NCI-H1436 treated with DMSO at 0.1 percent for 48 hours (cell line): ENCODE measurements around the gene DEPP1.
A peak's percentile ranks its signal among the peaks of the same experiment; 100 is the strongest.

Experiments
- DNase-seq: peaks from one replicate; lab custom pipeline; 2025; lab: John Stamatoyannopoulos, UW

DEPP1 gene

DNA sequence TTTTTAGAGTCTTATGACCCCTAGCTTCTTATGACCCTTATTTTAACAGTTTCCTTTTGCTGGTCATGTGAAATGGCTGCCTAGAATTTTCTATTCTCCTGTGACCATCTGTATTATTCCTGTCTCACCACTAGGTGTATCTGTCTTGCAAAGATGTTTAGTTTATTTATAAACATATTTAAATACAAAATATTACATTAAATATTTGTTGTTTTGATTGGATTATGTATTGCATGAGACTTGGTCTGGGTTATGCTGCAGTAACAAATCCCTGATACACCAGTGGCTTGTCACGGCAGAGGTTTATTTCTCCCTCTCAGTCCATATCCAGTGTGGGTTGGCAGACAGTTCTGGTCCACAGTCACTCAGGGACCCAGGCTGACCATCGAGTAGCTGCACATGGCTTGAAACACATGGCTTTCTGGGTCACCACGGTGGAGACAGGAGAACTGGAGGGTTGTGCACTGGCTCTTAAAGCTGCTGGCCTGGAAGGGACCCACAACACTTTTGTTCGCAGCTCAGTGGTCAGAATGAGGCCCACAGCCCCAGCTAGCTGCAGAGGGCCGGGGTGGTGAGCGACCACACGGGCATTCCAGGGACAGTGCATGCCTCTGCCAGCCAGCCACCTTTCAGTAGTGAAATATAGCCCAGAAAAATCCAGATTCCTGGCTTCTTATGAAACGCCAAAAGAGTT lies 11.6 kb downstream of the DEPP1 start:
- no peak for DNase-seq

DNA sequence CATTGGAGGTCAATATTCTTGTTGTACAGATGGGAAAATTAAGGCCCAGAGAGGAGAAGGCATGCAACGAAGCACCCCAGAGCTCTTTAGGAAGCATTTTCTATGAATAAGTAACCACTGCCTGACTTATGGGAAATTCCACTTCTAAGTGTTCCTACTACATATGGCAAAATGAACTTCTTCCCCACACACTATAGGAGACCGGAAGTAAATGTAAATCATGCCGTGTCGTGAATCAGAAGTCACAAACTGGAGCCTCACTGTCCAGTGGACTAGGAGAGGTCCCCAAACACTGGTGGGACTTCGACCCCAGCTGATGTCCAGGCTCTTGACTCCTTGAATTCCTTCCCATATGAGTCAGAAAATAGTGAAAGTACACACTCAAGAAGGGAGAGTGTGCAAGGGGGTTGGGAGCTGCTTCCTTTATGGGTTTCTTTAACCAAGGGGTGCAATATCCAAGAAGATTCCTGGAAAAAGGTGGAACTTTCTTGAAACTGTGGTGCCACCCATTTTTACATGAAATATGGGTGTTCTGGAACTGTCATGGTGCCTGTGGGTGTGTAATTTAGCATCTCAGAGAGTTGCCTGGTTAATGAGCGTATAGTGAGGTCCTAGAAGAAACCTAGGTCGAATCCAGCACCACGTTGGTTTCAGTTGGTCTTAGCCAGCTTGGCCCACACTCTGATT lies 12.3 kb downstream of the DEPP1 start:
- DNase-seq: no peak

DNA sequence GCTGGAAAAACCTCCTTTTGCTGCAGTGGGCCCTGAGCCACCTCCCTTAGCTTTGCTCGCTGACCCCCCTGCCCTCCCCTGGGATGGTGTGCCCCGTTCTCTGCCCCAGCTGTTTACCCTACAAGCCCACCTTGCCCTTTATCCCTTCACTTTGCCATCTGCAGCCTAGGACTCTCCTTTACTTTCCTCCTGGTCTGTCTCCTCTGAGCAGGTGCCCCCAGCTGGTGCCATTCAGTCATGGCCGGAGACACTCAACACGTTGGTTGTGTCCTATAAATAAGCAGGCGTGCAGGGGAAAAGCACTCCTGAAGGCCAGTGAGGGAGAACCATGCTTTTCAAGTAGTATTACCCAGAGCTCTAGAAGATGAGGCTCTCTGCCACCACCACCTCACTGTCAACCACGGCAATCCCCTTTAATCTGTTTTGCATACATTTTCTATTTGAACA lies 12.9 kb downstream of the DEPP1 start:
- DNase-seq: no peak

DNA sequence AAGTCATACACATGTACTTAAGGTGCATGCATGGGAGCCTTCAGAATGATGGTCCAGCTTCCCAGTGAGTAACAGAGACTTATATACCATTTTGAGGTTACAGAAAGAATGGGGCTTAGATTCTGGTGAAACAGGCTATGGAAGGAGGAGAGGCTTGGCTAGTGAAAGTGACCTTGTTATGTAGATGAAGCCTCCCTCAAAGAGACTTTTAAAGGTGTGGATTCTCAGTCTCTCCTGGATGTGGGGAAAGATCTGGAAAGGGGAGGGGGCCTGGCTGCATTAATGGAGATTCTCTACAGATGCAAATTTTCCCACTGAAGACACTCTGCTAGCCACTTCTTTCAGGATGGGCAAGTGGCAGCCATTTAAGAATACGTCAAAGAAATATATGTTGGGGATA lies 13.5 kb downstream of the DEPP1 start:
- no peak for DNase-seq

DNA sequence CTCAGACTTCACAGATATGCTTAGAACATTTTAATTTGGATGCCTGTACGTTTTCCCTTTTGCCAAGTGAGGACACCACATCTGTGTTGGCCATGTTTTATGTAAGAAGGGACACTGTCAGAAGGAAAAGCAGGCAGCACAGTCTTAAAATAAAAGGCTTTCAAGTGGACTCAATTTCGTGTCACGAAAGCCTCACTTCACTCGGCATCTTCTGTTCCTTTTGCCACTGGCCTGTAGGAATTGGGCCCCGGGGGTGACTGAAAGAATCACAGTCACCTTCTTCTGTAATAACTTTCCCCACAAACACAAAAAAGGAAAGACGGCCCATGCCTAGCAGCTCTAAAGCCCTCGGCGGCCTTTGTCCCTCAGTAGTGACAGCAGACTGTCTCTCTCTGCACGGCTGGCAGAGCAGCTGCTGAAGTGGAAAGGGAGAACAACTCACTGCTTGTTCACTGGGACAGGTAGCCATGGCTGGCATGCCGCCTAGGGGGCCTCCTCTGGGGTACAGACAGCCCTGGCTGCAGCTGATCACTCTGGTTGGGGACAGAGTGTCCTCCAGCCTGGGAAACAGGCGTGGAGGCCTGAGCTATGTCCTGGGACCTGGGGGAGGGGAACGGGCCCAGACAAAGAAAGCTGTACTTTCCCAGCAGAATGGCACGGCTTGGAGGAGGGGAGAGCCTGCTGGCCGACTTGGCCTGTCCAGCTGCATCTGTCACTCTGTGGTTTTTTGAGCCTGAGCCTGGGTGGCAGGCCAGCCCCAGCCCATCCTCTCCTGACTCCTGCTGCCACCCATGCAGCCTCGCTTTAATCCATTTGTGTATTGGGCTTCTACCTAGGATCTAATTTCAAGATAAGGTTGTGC lies 14.6 kb downstream of the DEPP1 start:
- no peak for DNase-seq

DNA sequence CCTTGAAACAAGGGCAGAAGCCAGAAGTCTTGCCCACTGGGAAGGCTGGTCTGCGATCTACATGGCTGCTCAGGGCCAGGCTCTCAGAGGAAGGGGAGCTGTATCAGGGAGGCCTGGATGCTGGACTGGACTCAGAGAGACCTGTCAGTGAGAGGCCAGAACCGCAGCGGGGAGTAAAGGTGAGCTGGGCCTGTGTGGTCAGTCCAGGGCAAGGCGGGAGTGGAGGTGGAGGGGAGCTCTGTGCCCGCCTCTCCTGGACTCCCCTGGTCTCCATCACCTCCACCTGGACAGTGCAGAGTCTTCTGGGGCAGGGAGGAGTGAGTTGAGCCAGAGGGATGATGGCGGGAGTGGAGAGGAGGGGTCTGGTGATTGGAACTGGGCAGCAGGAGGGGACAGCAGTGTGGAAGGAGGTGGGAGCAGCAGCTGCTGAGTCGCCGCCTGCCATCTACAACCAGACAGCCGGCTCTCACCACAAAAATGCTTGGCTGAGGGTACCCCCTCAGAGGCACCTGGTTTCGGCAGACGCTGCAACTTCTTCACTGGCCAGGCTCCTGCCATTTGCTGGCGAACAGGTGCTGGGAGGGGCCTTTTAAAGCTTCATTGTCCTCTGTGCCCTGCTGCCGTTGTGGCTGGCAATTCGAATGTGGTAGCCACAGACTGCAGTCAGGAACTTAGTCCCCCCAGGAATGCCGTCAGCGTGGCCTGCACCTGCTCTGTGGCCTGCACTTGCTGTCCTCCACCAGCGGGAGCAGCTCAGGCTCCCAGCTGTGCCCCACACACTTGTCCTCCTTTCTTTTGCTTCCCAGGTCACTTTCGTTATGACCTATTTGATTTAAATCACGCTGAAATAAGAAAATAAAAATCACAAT lies 15.5 kb downstream of the DEPP1 start:
- DNase-seq: no peak

DNA sequence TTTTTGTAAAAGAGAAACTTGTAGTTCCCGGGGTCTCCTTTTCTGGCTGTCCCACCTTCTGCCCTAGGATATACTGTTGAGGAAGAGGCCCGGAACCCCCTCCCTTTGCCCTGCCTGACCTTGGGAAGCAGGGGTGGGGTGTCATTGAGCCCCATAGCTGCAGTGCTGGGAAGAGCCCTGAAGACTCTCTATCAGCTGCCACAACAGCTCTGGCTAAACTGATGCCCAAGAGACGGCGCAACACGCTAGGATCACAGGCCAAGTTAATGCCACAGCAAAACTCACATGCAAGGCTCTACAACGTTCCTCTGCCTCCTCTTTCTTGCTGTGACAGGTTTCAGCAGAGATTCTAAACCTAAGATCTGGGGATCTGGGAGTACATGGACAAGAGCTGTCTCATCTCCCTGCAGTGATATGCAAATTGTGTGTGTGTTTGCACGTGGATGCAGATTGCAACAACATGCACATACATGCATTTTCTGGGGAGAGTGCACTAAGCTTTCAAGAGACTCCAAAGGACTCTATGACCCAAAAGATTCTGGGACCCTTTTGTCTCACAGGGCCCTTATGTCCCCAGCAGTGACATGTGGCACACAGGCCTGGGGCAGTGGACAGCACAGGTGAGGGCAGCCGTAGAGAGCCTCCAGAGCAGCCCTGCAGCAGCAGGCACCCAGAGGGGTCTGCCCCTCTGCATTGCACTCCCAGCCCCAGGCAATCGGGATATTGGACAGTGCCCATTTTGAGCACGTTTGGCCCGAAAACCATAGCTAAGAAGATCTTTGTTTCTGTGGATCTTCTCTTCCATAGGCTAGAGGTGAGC lies 16.5 kb downstream of the DEPP1 start:
- DNase-seq: no peak

DNA sequence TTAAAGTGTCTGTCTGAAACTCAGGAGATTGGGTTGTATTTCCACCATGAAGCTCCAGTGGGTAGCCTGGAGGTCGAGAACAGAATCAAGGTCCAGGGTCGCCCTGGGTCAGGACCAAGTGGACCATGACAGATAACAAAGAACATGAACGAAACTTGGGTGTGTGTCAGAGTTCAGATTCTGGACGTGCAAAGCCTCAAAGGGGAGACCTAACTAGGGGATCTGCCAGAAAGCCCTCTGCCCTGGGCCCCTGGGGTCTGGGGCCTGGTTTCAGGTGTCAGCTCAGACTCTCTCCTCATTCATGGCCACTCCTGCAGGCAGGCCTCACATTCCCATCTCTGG lies 17.4 kb downstream of the DEPP1 start:
- DNase-seq: no peak

DNA sequence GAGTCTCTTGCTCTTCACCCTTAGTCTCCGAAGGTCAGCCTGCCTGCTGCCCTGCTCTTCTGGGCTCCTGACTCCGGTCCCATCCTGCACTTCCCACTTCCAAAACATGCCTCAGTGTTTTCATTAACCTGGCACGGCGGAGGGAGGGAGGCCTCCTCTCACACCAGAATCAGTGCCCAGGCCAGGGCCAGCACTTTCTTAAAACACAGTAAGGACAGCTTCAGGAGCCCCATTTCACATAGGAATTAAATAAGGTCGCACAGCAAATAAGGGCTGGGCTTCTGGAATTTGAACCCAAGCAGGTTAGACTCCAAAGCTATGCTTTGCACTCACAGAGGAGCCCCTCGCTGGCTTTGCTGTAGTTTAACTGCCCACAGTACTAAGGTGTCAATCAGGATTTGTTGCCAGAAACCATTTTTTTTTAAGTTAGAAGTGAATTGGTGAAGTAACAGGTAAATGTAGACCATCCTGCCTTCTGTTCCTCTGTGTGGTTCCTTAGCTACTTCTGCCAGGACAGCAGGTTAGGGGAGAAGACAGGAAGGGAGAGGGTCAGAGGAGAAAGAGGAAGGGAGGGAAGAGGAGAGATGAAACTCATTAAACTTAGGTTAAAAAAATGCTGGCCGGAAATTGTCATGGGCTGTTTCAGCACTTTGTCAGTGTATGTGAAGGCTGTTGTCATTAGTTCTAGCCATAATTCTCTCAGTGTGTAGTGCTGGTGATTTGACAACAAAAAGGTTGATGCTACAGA lies 18.0 kb downstream of the DEPP1 start:
- no peak for DNase-seq

DNA sequence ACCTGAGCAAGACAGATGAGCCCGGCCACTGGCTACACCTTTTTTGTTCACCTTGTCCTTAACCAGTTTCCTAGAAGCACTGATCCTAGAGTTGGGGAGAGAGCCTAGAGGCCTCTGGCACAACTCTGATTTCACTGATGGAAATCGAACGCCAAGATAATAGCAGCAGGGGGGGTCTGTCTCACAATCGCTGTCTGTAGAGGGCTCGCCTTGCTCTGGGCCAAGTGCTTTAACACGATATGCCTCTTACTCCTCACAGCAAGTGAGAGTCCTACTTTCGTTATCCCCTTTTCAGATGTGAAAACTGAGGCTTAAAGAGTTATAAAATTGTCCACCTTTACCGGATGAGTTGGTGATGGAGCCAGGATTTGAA lies 18.5 kb downstream of the DEPP1 start:
- no peak for DNase-seq

DNA sequence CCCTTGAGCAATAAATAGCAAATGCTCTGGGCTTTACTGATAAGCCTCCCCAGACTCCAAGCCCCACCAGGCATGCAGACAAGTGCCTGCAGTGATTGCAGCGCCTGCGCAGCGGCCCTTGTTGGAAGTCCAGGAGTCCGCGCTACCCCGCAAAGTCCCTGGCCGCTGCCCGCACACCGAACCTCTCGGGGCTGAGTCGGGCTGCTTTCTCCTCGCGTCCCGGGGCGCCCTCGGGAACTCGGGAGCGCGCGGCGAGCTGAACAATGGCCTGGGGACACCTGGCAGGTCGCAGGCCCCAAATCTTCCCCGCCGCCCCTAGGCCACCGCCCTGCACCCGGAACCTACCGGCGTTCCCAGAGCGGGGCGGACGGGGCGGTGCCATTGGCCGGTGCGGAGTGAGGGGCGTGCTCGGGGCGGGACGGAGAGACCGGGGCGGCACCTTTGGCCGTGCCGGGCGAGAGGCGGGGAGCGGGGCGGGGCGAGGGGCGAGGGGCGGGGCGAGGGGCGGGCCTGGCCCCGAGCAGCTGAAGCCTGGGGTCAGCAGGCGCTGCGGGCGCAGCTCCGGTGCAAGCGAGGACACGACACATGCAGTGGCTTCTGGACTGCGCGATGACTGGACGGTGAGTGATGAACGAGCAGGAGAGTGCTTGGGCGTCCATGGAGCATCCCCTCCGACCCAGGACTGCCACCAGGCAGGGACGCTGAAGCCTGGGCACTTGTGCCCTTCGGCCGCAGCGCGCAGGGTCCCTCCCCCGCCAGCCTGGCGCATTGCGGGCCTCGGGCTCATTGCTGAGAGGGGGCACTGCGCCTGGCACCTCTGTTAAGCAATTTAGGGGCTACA lies 19.1 kb downstream of the DEPP1 start, which contains the start of gene RASSF4:
Gene RASSF4, plus strand, starts transcription at position 556 of the 841 bp plus-strand sequence. CDS start 10,401 bp downstream, outside the sequence.
- peak; percentile 40 for DNase-seq

DNA sequence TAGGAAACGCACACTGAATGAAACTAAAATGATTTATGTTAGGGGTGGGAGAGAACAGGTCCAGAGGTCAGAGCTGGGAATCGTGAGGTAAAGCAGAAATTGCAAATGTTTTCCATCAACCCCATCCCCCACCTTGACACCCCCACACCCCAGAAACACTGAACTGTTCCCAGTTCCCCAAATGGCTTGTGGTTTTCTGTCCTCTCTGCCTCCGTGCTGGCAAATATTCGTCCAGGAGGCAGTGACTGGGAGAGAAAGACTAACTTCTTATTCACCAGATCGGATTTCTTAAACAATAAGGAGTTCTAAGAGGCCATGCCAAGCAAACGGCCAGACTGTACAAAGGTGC lies 19.7 kb downstream of the DEPP1 start:
- DNase-seq: no peak

DNA sequence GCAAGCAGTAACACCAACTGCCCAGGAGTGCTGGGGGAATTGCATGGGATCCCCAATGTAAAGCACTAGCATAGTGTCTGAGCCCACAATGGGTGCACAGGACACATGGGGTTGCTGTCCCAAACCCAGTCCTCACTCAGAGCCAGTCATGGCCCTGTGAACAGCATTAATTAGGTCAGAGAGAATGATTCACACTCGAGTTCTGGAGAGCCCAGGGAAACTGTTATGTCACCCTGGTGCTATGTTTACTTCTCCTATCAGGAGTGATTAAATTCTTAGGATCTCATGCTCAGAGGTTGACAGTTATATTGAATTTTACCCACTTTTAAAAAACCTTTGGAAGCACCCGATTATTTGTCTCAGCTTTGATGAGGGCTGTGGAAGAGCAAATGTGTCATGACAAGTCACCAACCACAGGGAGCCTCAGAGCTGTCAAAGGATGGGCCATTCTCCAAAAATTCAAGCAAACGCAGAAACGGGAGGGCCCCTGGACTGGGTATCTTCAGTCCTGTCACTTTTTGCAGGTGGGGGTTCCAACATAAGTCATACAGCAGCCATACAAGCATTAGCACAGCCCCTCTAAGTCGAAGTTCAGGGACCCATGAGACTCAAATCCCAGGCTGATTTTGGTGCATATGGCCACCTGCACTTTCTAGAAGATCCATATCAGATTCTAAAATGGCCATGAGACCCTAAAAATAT lies 20.3 kb downstream of the DEPP1 start:
- no peak for DNase-seq

DNA sequence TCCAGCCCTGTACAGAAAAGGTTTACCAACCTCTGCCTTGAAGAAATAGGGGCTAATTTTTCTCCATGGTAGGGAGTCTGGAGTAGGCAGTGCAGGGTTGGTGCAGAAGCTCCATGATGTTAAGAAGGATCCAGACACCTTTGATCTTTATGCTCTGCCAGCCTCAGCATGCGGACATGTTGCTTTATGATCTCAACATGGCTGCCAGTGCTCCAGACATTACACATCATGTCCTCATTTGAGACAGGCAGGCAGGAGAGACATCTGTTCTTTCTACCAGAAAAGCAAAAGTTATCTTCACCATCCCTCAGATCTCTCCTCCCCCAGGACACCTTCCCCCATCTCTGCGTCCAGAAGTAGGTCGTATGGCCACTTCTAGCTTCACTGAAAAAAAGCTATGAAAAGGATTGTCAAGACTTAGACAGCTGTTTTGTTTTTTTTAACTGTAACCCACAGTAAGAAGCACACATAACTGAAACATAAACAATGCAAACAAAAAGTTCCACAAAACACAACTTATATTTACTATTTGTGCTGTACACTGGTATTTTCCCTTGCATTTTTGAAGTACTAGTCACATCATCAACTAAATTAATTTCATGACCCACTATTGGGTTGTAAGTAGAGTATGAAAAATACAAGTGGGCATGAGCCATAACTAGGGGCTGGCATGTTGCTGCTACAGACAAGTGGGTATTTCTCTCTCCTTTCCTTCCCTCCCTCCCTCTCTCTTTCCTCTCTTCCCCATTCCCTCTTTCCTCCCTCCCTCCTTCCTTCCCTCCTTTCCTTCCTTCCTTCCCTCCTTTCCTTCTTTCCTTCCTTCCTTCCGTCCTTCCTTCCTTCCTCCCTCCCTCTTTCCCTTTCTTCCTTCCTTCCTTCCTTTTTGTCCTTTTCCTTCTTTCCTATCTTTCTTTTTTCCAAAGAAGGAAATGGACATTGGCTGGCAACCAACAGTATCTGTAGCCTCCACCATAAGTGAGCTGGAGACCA lies 21.6 kb downstream of the DEPP1 start:
- DNase-seq: no peak

DNA sequence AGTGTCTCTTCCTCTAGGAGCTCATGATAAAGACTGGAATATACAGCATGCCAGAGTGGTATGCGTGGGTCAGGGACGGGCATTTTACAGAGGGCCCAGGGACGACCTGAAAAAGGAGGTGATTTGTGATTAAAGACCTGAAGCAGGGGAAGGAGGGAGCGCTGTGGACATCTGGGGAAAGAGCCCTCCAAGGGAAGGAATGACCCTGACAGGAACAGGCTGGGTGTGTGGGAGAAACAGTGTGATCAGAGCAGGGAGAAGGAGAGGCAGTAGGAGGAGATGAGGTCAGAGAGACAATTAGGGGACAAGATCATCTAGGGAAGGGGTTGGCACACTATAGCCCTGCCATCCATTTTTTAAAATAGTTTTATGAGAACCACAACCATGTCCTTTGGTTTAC lies 22.4 kb downstream of the DEPP1 start:
- no peak for DNase-seq

DNA sequence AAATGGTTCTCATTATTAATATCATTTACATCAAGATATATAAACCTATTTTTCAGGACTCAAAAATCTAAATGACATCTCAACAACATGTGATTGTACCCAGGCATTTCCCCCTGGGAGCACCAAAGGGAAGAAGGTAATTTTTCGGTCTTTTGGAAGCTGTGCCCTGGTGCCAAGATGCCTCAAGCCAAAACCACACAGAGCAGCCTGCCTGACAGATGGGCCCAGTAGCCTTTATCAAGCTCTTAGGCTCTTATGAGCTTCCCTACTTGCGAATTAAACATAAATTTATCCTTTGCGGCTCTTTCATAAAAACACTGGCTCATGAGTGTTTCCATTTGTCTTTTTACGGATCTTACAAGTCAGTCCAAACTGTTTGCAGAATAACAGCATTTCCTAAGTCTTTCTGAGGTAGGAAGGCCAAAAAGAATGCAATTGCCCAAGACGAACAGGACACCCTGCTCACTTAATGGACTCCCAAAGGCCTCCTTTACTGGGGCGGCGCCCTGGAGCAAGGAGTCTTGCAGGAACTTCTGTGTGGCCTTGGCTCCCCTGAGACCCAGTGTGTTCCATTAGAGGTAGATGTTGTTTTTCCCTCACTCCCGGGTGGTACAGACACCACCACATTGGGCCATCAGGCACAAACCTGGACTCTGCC lies 23.1 kb downstream of the DEPP1 start:
- no peak for DNase-seq

DNA sequence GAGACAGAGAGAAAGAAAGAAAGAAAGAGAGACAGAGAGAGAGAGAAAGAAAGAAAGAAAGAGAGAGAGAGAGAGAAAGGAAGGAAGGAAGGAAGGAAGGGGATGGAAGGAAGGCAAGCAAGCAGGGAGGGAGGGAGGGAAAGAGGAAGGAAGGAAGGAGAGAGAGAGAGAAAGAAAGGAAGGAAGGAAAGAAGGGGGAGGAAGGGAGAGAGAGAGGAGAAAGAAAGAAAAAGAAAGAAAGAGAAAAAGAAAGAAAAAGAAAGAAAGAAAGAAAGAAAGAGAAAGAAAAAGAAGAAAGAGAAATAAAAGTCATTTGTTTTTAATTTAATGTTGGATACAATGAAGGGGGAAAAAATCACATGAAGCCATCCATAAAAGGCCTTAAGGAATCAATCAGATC lies 23.6 kb downstream of the DEPP1 start:
- no peak for DNase-seq
